ENCODE data around the gene CXCL14.

The CXCL14 gene

DNA sequence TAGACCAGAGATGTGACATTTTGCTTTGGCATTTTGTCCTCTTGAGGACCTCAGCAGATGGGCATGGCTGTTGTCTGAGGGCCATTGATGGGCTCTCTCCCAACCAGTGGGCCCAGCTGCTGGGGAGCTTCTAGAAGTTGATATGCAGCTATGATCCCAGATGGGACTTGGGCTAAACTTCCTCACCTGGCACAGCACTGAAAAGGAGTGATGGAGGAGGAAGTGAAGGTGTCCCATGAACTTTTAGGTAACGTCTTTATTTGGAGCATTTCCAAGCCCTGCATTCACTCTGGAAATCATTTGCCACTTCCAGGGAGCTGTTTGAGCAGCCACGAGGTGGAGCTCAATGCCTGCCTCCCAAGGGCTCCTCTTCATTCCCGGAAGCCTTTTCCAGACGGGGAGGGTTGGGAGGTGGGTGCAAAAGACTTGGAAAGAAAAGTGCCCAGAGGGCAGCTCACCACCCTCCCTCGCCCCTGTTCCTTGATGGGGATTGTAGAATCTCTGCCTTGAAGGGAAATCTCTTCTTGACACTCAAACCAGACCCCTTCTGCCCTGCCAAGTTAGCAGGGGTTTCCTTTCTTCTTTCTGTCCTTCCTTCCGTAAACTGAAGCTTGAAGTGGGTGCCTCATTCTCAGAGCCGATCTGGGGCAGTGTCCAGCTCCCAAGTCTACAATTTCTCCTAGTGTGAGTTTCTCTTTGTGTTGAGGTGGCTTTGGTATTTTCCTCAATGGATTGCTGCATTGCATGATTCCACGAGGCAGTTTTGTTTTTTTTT lies 24.9 kb downstream of the CXCL14 start:
- no peak overlapping the region for H3K4me3 ChIP-seq (ENCODE audit: low read depth, low read length)
- peak; percentile 69 for DNase-seq

DNA sequence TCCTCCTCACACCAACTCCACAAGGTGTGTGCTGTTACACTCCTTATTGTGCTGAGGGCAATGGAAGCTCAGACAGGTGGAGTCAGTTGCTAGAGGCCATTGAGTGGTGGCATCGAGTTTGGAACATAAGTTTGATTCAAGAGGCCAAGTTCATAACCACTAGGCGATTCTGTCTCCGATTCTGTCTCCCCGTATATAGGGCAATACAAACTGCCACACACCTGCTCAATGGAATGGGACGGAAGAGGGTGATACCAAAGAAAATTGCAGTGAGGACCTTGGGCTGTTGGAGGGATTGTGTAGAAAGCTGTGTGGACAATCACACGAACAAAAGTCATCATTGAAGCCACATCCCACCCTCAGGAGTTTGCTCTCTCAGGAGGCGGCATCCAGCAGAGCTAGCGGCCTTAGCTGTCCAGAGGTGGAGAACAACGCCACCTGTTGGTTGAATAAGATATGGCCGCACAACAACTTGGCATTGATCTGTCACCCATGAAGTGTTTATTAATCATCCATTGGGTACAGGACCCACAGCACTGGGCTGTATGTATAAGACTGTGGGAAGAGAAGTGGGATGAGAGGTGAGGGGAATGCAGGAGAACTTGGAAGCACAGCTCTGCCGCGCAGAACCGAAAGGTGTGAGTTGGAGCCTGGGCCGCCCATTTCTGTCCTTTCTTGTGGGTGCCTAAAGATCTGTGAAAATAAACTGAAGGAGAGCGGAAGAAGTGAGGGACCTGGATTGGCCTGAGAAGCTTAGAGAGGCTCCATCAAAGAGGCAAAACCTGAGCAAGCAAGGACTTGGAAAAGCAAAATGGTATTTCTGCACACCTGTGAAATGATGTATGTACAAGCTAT lies 27.0 kb downstream of the CXCL14 start:
- Histone ChIP-seq H3K27me3 (ENCODE audit: insufficient read depth, low read depth, severe bottlenecking) (no peaks in the 10 kb centered on the region), H3K36me3 (no peaks in the 10 kb centered on the region), H3K9me3 (ENCODE audit: severe bottlenecking) (no peaks in the 10 kb centered on the region), H3K4me3 (ENCODE audit: low read depth, low read length) (no peak overlapping the region), H3K27ac (no peak overlapping the region)
- DNase-seq, result peak; percentile 81
- TF ChIP-seq, protein P1, sequence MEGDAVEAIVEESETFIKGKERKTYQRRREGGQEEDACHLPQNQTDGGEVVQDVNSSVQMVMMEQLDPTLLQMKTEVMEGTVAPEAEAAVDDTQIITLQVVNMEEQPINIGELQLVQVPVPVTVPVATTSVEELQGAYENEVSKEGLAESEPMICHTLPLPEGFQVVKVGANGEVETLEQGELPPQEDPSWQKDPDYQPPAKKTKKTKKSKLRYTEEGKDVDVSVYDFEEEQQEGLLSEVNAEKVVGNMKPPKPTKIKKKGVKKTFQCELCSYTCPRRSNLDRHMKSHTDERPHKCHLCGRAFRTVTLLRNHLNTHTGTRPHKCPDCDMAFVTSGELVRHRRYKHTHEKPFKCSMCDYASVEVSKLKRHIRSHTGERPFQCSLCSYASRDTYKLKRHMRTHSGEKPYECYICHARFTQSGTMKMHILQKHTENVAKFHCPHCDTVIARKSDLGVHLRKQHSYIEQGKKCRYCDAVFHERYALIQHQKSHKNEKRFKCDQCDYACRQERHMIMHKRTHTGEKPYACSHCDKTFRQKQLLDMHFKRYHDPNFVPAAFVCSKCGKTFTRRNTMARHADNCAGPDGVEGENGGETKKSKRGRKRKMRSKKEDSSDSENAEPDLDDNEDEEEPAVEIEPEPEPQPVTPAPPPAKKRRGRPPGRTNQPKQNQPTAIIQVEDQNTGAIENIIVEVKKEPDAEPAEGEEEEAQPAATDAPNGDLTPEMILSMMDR (IDR thresholded peaks at IDR 0.05; ENCODE audit: low read depth, low read length), result peak; percentile 85

More for the DNA sequence above, 24.9 kb downstream of the CXCL14 start:
- no peaks in the 10 kb centered on the region for H3K27me3 ChIP-seq (ENCODE audit: insufficient read depth, low read depth, severe bottlenecking)
- no peaks in the 10 kb centered on the region for H3K9me3 ChIP-seq (ENCODE audit: severe bottlenecking)
- no peaks in the 10 kb centered on the region for H3K36me3 ChIP-seq
- no peak overlapping the region for H3K27ac ChIP-seq
- TF ChIP-seq, protein P1 (IDR thresholded peaks at IDR 0.05; ENCODE audit: low read depth, low read length), result peak; percentile 83

DNA sequence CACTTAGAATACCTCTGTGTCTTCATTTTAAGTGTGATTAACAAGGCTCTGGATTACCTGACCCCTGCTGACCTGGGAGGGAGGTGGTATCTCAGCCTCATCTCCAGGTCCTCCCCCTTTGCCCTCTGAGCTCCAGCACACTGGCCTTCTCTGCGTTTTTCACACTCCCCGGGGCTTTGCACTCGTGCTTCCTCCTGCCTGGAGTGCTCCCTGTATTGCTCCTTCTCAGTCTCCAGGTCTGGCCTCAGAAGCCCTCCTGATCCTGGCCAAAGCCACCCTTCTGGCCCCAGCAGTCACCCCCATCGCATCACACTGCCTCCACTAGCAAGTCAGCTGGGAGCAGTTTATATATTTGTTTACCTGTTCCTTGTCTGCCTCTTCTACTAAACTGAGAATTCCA lies 29.4 kb downstream of the CXCL14 start:
- H3K27me3 ChIP-seq (ENCODE audit: insufficient read depth, low read depth, severe bottlenecking), result no peaks in the 10 kb centered on the region
- TF ChIP-seq, protein P1 (IDR thresholded peaks at IDR 0.05; ENCODE audit: low read depth, low read length), result no peak

DNA sequence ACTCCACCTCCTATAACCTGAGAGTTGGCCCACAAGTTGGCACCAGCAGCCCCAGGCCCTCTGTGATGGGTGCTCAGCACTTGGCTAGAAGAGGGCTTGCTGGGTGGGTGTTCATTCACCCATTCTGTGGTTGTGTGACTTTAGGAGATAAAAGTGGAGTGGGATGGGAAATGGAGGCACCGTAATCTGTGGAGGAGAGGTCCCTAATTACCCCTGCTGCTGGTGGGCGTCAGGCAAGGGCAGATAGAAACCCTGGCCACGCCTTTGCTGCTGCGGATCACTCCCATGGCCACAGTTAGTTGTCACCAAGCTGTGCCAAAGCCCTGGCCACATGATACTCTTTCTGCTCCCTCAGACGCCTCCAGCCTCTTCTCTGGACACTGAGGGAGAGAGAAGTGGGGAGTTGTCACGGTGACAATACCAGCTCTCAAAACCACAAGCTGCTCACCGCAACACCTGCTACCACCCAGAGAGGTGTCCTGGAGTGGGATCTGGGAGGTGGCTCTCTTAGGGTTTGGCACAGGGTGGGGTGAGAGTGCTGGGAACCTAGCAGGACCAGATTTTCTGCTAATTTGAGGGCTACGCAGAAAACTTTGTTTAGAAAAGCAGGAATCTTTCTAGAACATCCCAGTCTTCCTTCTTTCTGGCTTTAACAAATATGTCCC lies 31.1 kb downstream of the CXCL14 start:
- TF ChIP-seq, protein P1 (IDR thresholded peaks at IDR 0.05; ENCODE audit: low read depth, low read length), result no peak
- Histone ChIP-seq H3K9me3 (ENCODE audit: severe bottlenecking) (no peaks in the 10 kb centered on the region), H3K27me3 (ENCODE audit: insufficient read depth, low read depth, severe bottlenecking) (no peaks in the 10 kb centered on the region), H3K36me3 (no peaks in the 10 kb centered on the region), H3K27ac (no peak overlapping the region), H3K4me3 (ENCODE audit: low read depth, low read length) (no peak overlapping the region)
- no peak for DNase-seq

More for the DNA sequence above, 29.4 kb downstream of the CXCL14 start:
- Histone ChIP-seq H3K36me3 (no peaks in the 10 kb centered on the region), H3K4me3 (ENCODE audit: low read depth, low read length) (no peak overlapping the region), H3K27ac (peak overlapping the region; percentile 12; the same call in 1 of the 2 replicates), H3K9me3 (ENCODE audit: severe bottlenecking) (no peaks in the 10 kb centered on the region)
- DNase-seq, result peak; percentile 53

DNA sequence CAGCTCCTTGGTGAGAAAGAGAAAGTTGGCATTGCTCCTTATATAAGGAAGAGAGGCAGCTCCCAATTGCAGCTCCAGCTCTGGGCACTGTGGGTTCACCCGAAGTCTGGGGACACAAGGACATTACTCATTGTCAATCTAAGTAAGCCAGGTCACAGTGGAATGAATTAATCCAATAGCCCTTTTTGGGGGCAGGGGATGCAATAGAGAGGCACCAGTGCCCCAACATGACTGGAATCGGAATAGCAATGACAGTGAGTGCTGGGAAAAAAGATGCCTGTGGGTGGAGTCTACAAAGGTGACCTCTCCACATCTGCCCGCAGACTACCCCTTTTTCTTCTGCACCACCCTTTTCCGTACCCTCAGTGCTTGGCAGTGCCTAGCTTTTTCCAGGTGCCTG lies 31.9 kb downstream of the CXCL14 start:
- TF ChIP-seq, protein P1 (IDR thresholded peaks at IDR 0.05; ENCODE audit: low read depth, low read length), result peak; percentile 45
- Histone ChIP-seq H3K4me3 (ENCODE audit: low read depth, low read length) (no peak overlapping the region), H3K9me3 (ENCODE audit: severe bottlenecking) (no peaks in the 10 kb centered on the region), H3K27ac (peak overlapping the region; percentile 98), H3K36me3 (no peaks in the 10 kb centered on the region), H3K27me3 (ENCODE audit: insufficient read depth, low read depth, severe bottlenecking) (no peaks in the 10 kb centered on the region)
- peak; percentile 65 for DNase-seq
